Subcutaneous preadipocyte (primary cell): ENCODE data around the gene TGFA. TPM values are rescaled to one million over a fixed set of nuclear protein-coding genes. Genes with fewer than 3 reads are reported as not detected.

Experiments
- total RNA-seq: library from RNA; depleted of rRNA; stranded (reverse); fragments of >200 nt; gene quantifications from 2 replicates; pipeline ENCODE4 v1.2.3, GENCODE V29; 2012

Gene TGFA
- total RNA-seq, result not detected in 2 replicates

GRCh38 chr2:70553584-70554337 lies at the start of gene TGFA:
Gene TGFA, minus strand, starts transcription at chr2:70553826. Its CDS starts 59 bp downstream, at chr2:70553767.

Other genes with a start within 250 kb of the TGFA start
- gene ADD2, start 214.4 kb upstream of the TGFA start, total RNA-seq, result under 0.01 and 0.20 TPM in 2 replicates
- not detected in 2 replicates for gene FIGLA, start 236.8 kb upstream of the TGFA start, total RNA-seq